C4-2B (cell line): ENCODE data around the gene PCIF1.

Source experiments
- ZFX ChIP-seq: fragments of 450-650 bp; IDR thresholded peaks from 2 replicates; pipeline ENCODE4 v1.6.1; 2017
- TF ChIP-seq, protein P1 (sequence below): fragments of 450-650 bp; conservative IDR thresholded peaks from 2 replicates; pipeline ENCODE4 v1.5.1; 2017; ENCODE audit warnings: mild to moderate bottlenecking

DNA sequence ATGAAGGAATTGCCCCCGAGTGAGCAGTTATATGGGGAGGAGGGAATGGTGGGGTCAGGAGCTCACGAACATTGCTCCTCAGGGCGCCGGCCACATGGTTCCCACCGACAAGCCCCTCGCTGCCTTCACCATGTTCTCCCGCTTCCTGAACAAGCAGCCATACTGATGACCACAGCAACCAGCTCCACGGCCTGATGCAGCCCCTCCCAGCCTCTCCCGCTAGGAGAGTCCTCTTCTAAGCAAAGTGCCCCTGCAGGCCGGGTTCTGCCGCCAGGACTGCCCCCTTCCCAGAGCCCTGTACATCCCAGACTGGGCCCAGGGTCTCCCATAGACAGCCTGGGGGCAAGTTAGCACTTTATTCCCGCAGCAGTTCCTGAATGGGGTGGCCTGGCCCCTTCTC is 36.2 kb upstream of the PCIF1 start:
- TF ChIP-seq, protein P1, sequence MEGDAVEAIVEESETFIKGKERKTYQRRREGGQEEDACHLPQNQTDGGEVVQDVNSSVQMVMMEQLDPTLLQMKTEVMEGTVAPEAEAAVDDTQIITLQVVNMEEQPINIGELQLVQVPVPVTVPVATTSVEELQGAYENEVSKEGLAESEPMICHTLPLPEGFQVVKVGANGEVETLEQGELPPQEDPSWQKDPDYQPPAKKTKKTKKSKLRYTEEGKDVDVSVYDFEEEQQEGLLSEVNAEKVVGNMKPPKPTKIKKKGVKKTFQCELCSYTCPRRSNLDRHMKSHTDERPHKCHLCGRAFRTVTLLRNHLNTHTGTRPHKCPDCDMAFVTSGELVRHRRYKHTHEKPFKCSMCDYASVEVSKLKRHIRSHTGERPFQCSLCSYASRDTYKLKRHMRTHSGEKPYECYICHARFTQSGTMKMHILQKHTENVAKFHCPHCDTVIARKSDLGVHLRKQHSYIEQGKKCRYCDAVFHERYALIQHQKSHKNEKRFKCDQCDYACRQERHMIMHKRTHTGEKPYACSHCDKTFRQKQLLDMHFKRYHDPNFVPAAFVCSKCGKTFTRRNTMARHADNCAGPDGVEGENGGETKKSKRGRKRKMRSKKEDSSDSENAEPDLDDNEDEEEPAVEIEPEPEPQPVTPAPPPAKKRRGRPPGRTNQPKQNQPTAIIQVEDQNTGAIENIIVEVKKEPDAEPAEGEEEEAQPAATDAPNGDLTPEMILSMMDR: no peak
- no peak for TF ChIP-seq ZFX
